SIG-M5 (cell line): Measurements from ENCODE around the gene CATSPERE.
"Not testable (repeated sequence)": the region's sequence is repeated elsewhere in the genome, so short reads cannot be mapped to it uniquely, and the experiment has no call there.

Experiments
- DNase-seq: peaks from one replicate; lab custom pipeline; 2025; lab: John Stamatoyannopoulos, UW

Gene CATSPERE

DNA sequence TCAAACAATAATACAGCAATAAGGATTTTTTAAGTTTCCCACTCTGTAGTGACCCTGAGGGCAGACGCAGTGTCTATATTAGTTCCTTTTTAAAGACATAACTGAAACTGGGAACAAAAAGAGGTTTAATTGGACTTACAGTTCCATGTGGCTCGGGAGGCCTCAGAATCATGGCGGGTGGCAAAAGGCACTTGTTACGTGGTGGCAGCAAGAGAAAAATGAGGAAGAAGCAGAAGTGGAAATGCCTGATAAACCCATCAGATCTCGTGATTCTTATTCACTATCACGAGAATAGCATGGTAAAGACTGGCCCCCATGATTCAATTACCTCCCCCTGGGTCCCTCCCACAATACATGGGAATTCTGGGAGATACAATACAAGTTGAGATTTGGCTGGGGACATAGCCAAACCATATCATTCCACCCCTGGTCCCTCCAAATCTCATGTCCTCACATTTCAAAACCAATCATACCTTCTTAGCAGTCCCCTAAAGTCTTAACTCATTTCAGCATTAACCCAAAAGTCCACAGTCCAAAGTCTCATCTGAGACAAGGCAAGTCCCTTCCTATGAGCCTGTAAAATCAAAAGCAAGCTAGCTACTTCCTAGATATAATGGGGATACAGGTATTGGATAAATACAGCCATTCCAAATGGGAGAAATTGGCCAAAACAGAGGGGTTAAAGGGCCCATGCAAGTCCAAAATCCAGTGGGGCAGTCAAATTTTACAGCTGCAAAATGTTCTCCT lies 205.8 kb downstream of the CATSPERE start:
- not testable (repeated sequence) for DNase-seq

DNA sequence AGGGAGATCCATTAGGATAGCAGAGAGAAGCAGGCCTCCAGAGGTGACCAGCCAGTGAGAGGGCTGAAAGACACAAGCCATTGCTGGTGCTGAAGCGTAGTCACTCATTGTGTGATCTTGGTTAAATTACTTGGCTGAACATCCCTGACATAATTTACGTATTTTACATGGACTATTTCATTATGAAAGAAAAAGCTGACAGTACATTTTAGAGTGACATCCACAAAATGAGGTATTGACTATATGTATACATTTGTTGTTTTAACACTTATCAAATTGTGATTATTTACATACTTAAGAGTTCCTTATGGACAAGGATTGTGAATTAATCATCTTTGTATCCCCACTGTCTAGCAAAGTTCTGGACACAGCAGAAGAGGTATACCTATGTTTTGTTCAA lies 206.7 kb downstream of the CATSPERE start:
- no peak for DNase-seq

DNA sequence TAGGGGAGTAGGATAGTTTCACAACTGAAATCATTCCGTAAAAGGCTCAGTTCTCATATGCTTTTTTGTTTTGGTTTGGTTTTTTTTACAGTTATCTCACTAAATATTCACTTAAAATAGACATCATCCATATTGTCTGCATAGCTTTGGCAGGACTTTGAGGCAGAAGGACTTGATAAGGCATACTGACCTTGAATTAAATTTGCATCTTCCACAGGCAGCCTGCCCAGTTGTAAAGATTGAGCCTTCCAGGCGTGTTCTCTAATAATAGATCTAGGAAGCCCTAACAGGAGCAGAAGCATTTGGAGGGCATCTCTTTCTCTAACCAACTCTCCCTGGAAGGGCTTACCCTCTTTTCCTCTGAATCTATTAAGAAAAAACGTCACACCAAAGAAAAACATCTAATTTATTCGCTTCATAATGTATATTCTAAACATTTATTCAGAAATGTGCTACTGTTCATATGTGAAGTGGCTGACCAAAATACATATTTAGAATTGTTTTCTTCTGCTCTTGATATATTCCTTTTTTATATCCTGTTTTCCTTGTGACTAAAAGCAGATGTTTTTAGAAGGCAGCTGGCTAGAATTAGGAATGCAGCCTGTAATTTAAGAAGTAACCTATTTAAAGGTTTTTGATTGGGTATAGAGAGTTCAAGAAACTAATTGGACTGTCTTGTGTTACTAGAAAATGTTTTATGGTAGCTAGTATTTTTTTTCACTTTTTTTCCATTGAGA lies 212.0 kb downstream of the CATSPERE start:
- DNase-seq, result no peak

DNA sequence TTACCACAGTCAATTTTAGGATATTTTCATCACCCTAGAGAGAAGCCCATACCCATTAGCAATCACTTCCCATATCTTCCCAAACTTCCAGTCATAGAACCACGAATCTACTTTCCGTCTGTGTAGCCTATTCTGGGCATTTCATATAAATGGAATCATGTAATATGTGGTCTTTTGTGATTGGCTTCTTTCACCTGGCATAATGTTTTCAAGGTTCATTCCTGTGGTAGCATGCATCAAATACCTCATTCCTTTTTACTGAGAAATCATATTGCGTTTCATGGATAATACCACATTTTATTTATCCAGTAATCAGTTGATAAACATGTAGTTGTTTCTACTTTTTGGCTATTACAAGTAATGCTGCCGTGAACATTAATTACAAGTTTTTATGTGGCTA lies 213.4 kb downstream of the CATSPERE start:
- no peak for DNase-seq

DNA sequence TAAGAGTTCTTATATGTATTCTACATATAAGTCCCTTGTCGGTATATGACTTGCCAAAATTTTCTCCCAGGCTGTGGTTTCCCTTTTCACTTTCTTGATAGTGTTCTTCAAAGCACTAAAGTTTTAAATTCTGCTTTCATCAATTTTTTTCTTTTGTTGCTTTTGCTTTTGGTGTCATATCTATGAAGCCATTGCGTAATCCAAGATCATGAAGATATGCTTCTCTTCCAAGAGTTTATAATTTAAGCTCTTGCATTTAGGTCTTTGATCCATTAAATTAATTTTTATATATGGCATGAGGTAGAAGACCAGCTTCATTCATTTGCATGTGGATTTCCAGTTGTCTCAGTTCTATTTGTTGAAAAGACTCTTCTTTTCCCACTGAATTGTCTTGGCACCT lies 214.1 kb downstream of the CATSPERE start:
- no peak for DNase-seq

DNA sequence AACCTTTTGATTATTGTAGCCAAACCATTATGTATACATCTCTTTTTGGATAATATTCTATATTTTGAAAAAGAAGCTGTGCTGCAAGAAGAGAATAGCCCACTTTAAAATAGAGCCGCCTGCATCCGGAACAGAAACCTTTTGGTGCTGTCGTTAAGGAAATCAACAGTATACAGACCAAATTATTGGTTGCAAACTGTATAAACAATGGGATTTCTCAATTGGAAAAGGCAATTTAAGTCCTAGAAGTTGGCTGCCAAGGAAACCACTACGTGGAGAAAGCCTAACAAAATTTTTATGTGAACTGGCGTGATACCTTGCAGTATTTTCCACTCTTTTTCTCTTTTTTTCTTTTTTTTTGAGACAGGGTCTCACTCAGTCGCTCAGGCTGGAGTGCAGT lies 217.6 kb downstream of the CATSPERE start:
- no peak for DNase-seq

DNA sequence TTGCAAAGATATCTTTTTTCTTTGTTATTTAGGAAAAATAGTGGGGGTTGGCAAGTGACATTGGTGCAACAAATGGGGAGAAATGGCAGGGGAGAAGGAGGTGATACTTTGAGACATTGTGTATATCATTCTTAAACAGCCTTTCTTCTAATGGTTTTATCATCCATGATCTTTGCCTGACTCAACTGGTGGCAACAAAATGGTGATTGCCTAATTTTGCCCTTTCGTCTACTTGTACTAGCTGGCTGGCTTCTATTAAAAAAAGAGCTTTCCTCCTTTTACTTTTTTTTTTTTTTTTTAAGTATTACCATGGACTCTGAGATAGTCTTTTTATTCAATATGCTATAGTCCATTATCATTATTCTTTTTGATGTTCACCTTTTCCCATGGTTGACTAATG lies 219.6 kb downstream of the CATSPERE start:
- DNase-seq, result no peak

DNA sequence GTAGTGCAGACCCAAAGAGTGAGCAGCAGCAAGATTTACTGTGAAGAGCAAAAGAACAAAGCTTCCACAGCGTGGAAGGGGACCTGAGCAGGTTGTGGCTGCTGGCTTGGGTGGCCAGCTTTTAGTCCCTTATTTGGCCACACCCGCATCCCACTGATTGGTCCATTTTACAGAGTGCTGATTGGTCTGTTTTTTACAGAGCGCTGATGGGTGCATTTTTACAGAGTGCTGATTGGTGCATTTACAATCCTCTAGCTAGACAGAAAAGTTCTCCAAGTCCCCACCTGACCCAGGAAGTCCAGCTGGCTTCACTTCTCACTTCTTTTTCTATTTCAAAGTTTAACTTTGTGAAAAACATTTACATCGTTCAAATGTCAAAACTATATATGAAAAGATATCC lies 221.0 kb downstream of the CATSPERE start:
- DNase-seq, result not testable (repeated sequence)
